Vagina (tissue), 2 donors: ENCODE results near the gene CHRNA10. TPM values are rescaled to one million over a fixed set of nuclear protein-coding genes. Genes with fewer than 3 reads are reported as not detected.

ENCODE experiments used
- DNase-seq, 2 donors: peaks; one replicate each; pipeline ENCODE4 v3.0.0-alpha.2; 2017; ENCODE audit errors: extremely low spot score in 2 of 2
- H3K27ac ChIP-seq: fragments of 200-600 bp; sonication (generic); one replicate; pipeline ENCODE4 v1.5.1; 2019
- H3K27me3 ChIP-seq: fragments of 200-600 bp; sonication (generic); one replicate; pipeline ENCODE4 v1.5.1; 2019
- H3K36me3 ChIP-seq, 2 donors: fragments of 200-600 bp; sonication (generic); one replicate each; pipeline ENCODE4 v1.5.1; 2017 to 2019
- H3K4me1 ChIP-seq: fragments of 200-600 bp; sonication (generic); one replicate; pipeline ENCODE4 v1.5.1; 2019
- H3K4me3 ChIP-seq, 2 donors: fragments of 200-600 bp; sonication (generic); 1 replicate in 1 of 2; 2 replicates in 1 of 2; pipeline ENCODE4 v1.5.1; 2016 to 2019
- H3K9me3 ChIP-seq: fragments of 200-600 bp; sonication (generic); one replicate; pipeline ENCODE4 v1.5.1; 2019
- POLR2A ChIP-seq, 2 donors: fragments of 450-650 bp; IDR thresholded peaks; one replicate each; pipeline ENCODE4 v1.6.1; 2017; ENCODE audit warnings: antibody characterized with exemption in 2 of 2, mild to moderate bottlenecking in 2 of 2, moderate library complexity in 2 of 2
- POLR2AphosphoS5 ChIP-seq, 2 donors: sonication (generic); formaldehyde crosslinking; IDR thresholded peaks; one replicate each; pipeline ENCODE4 v1.9.0; 2017; ENCODE audit warnings: antibody characterized with exemption in 2 of 2, mild to moderate bottlenecking in 2 of 2, low read depth in 1 of 2; ENCODE audit not compliant: insufficient read depth in 1 of 2
- intact Hi-C: fragments of 100-400 bp; cut with DNase I; formaldehyde crosslinking; loops from one replicate; pipeline ENCODE4 v1.15.1; 2023
- total RNA-seq: library from RNA; depleted of rRNA; stranded (reverse); fragments of >200 nt; gene quantifications from one replicate; pipeline ENCODE4 v1.2.3, GENCODE V29; 2016
- TF ChIP-seq, protein P1 (sequence below), 3 experiments: fragments of 450-650 bp in 2 of 3; fragments of 200-600 bp in 1 of 3; sonication (generic) in 1 of 3; IDR thresholded peaks; one replicate each; pipeline ENCODE4 v1.5.1; 2017 to 2019; ENCODE audit warnings: antibody characterized with exemption in 3 of 3, mild to moderate bottlenecking in 2 of 3, moderate library complexity in 2 of 3

CHRNA10 gene
- total RNA-seq, 1 donor from 2014 or later: not detected

- DNase-seq: no peak
- TF ChIP-seq POLR2A (IDR thresholded peaks at IDR 0.05): no peak
- TF ChIP-seq, protein P1, sequence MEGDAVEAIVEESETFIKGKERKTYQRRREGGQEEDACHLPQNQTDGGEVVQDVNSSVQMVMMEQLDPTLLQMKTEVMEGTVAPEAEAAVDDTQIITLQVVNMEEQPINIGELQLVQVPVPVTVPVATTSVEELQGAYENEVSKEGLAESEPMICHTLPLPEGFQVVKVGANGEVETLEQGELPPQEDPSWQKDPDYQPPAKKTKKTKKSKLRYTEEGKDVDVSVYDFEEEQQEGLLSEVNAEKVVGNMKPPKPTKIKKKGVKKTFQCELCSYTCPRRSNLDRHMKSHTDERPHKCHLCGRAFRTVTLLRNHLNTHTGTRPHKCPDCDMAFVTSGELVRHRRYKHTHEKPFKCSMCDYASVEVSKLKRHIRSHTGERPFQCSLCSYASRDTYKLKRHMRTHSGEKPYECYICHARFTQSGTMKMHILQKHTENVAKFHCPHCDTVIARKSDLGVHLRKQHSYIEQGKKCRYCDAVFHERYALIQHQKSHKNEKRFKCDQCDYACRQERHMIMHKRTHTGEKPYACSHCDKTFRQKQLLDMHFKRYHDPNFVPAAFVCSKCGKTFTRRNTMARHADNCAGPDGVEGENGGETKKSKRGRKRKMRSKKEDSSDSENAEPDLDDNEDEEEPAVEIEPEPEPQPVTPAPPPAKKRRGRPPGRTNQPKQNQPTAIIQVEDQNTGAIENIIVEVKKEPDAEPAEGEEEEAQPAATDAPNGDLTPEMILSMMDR (IDR thresholded peaks at IDR 0.05): no peak
- TF ChIP-seq POLR2AphosphoS5 (IDR thresholded peaks at IDR 0.05; ENCODE audit: insufficient read depth in 1 of 2, low read depth in 1 of 2): no peak
- intact Hi-C loops: no loop called here
- Histone ChIP-seq H3K4me3 (no peak overlapping the region), H3K4me1 (no peaks in the 10 kb centered on the region), H3K9me3 (no peaks in the 10 kb centered on the region), H3K27me3 (no peaks in the 10 kb centered on the region), H3K27ac (no peak overlapping the region), H3K36me3 (no peaks in the 10 kb centered on the region)
Observed at GRCh38 chr11:3632070-3632660, 39.0 kb downstream of the CHRNA10 start.

DNA sequence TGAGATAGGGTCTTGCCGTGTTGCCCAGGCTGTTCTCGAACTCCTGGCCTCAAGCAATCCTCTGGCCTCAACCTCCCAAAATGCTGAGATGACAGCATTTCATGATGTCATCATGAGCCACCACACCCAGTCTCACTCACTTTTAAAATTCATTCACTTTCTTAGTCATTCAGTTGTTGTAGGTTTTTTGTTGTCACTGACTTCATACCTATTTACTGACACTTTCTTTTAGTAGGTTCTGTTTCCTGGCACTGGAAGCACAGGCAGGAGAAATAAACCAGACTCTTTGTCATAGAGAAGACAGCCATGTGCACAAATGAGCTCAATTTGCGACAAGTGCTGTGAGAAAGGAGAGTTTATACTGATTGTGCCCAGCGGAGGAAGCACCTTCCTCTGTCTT, 39.9 kb downstream of the CHRNA10 start:
- no peak for DNase-seq
- no peak overlapping the region for H3K4me3 ChIP-seq
- intact Hi-C loops: no loop called here
- H3K27ac ChIP-seq: no peak overlapping the region
- H3K9me3 ChIP-seq: no peaks in the 10 kb centered on the region
- TF ChIP-seq, protein P1 (IDR thresholded peaks at IDR 0.05): no peak
- TF ChIP-seq POLR2A (IDR thresholded peaks at IDR 0.05) (no peak), POLR2AphosphoS5 (IDR thresholded peaks at IDR 0.05; ENCODE audit: insufficient read depth in 1 of 2, low read depth in 1 of 2) (no peak)
- no peaks in the 10 kb centered on the region for H3K36me3 ChIP-seq
- no peaks in the 10 kb centered on the region for H3K27me3 ChIP-seq
- no peaks in the 10 kb centered on the region for H3K4me1 ChIP-seq

- H3K36me3 ChIP-seq: no peaks in the 10 kb centered on the region
- no peak for DNase-seq
Observed at GRCh38 chr11:3627291-3627690, 43.9 kb downstream of the CHRNA10 start.

DNA sequence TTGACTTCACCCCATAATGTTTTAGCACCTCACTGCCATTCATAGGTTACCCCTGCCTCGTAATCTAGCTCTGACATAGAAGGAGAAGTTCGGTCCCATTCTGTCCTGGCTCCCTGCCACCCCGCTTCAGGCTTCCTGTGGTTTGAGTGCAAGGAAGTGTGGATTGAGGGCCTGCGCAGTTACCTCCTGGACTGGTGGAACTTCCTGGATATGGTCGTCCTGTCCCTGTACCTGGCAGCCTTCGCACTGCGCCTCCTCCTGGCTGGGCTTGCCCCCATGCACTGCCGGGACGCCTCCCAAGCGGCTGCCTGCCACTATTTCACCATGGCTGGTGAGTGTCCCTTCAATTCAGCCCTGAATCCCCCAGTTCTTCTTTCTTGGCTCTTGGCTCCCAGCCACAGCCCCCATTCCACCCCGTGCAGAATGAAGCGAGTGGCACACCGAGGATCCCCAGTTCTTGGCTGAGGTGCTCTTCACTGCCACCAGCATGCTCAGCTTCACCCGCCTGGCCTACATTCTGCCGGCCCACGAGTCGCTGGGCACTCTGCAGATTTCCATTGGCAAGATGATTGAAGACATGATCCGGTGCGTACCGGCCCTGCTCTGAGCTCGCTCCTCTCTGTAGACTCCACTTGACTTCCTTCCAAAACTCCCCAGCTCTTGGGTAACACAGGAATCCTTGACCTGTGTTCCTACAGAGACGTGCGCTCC, 44.8 kb downstream of the CHRNA10 start:
- H3K4me3 ChIP-seq: no peak overlapping the region
- DNase-seq: no peak

More at GRCh38 chr11:3627291-3627690, 43.9 kb downstream of the CHRNA10 start:
- intact Hi-C loops: no loop called here
- no peaks in the 10 kb centered on the region for H3K9me3 ChIP-seq
- no peak overlapping the region for H3K4me3 ChIP-seq
- no peaks in the 10 kb centered on the region for H3K4me1 ChIP-seq
- TF ChIP-seq, protein P1 (IDR thresholded peaks at IDR 0.05): no peak
- no peak for TF ChIP-seq POLR2A (IDR thresholded peaks at IDR 0.05)
- no peak overlapping the region for H3K27ac ChIP-seq
- H3K27me3 ChIP-seq: no peaks in the 10 kb centered on the region

More for the DNA sequence above, 44.8 kb downstream of the CHRNA10 start:
- Histone ChIP-seq H3K27me3 (no peaks in the 10 kb centered on the region), H3K27ac (no peak overlapping the region), H3K4me1 (no peaks in the 10 kb centered on the region), H3K36me3 (no peaks in the 10 kb centered on the region), H3K9me3 (no peaks in the 10 kb centered on the region)
- intact Hi-C loops: no loop called here
- TF ChIP-seq POLR2AphosphoS5 (IDR thresholded peaks at IDR 0.05; ENCODE audit: insufficient read depth in 1 of 2, low read depth in 1 of 2) (no peak), POLR2A (IDR thresholded peaks at IDR 0.05) (no peak)
- TF ChIP-seq, protein P1 (IDR thresholded peaks at IDR 0.05): no peak
